Measurements from ENCODE around the gene ROBO3. TPM values are rescaled to one million over a fixed set of nuclear protein-coding genes. Genes with fewer than 3 reads are reported as not detected.

ROBO3 gene
- total RNA-seq, 4 donors from 2014 or later: 1.9 to 5.3 (median 3.3) TPM

DNA sequence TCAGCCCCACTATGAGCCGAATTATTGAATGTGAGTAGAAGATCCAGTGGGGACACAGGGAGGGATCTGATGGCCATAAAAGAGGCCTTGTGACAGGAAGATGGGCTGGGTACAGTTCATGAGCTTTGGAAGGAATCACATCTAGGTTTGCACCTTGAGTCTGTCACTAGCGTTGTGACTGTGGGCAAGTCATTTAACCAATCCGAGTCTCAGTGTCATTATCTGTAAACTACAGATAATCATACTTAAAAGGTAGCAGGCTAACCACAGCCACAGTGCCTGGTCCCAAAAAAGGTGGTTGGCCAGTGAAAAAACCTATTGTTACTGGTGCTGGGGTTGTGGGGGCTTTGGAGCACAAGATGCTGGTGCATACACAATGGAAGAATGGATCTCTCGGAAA is 57.6 kb downstream of the ROBO3 start:
- intact Hi-C loops (cut with DNase I; ENCODE audit: low total_unique reads): no loop called here
- WGBS, 2 donors: 86 to 91% methylated on average over 4 of the region's 4 CpGs
- TF ChIP-seq CTCF (IDR thresholded peaks at IDR 0.05) (no peak), POLR2A (IDR thresholded peaks at IDR 0.05) (no peak)
- H3K4me3 ChIP-seq (ENCODE audit: low read depth, poor library complexity, severe bottlenecking): no peak overlapping the region
- DNase-seq (ENCODE audit: low spot score in 2 of 2): no peak

- DNase-seq (ENCODE audit: low spot score in 2 of 2): no peak
- TF ChIP-seq POLR2A (IDR thresholded peaks at IDR 0.05) (no peak), CTCF (IDR thresholded peaks at IDR 0.05) (no peak)
- H3K4me3 ChIP-seq (ENCODE audit: low read depth, poor library complexity, severe bottlenecking): no peak overlapping the region
- intact Hi-C loops (cut with DNase I; ENCODE audit: low total_unique reads): no loop called here
Measured at GRCh38 chr11:124923296-124923695, 58.1 kb downstream of the ROBO3 start.

- DNase-seq (ENCODE audit: low spot score in 2 of 2): peak in 1 of 2 donors; percentile 46
- intact Hi-C loops (cut with DNase I; ENCODE audit: low total_unique reads): no loop called here
- 46 to 49% methylated on average over 4 of the region's 4 CpGs for WGBS, 2 donors
- no peak overlapping the region for H3K4me3 ChIP-seq (ENCODE audit: low read depth, poor library complexity, severe bottlenecking)
- TF ChIP-seq CTCF (IDR thresholded peaks at IDR 0.05): no peak
- TF ChIP-seq POLR2A (IDR thresholded peaks at IDR 0.05): no peak
Measured at GRCh38 chr11:124928942-124929665, 63.9 kb downstream of the ROBO3 start.

GRCh38 chr11:124930799-124931198 is 65.6 kb downstream of the ROBO3 start:
- no peak for DNase-seq (ENCODE audit: low spot score in 2 of 2)
- intact Hi-C loops (cut with DNase I; ENCODE audit: low total_unique reads): no loop called here
- 72 to 74% methylated on average over 3 of the region's 3 CpGs for WGBS, 2 donors
- H3K4me3 ChIP-seq (ENCODE audit: low read depth, poor library complexity, severe bottlenecking): no peak overlapping the region
- TF ChIP-seq POLR2A (IDR thresholded peaks at IDR 0.05) (no peak), CTCF (IDR thresholded peaks at IDR 0.05) (no peak)

Other genes with a start within 250 kb of the ROBO3 start
- gene TBRG1, start 242.6 kb upstream of the ROBO3 start, total RNA-seq: 10 to 100 TPM; 13.9 to 24.9 (median 17.9) TPM
- 1 to 10 TPM; 4.1 to 6.4 (median 6.1) TPM for gene SIAE, start 191.7 kb upstream of the ROBO3 start, total RNA-seq
- 1 to 10 TPM; 1.9 to 6.2 (median 2.9) TPM for gene SPA17, start 191.5 kb upstream of the ROBO3 start, total RNA-seq
- under 1 TPM in 2 of 4 donors, not detected in 2; 0.56 to 0.84 TPM for gene NRGN, start 125.5 kb upstream of the ROBO3 start, total RNA-seq
- gene VSIG2, start 113.2 kb upstream of the ROBO3 start, total RNA-seq: 1 to 10 TPM in 1 of 4 donors, under 1 TPM in 3; 0.30 to 2.3 (median 0.55) TPM
- 10 to 100 TPM in 3 of 4 donors, 1 to 10 TPM in 1; 6.1 to 24.1 (median 11.4) TPM for gene ESAM, start 103.1 kb upstream of the ROBO3 start, total RNA-seq
- gene MSANTD2, start 65.0 kb upstream of the ROBO3 start, total RNA-seq: 10 to 100 TPM; 11.5 to 21.2 (median 15.2) TPM
- gene ROBO4, start 32.4 kb downstream of the ROBO3 start, total RNA-seq: 10 to 100 TPM in 2 of 4 donors, 1 to 10 TPM in 2; 5.6 to 18.1 (median 12.0) TPM
- not detected for gene HEPN1, start 53.8 kb downstream of the ROBO3 start, total RNA-seq
- gene HEPACAM, start 70.6 kb downstream of the ROBO3 start, total RNA-seq: 1 to 10 TPM in 1 of 4 donors, under 1 TPM in 2, not detected in 1; 0.06 to 1.9 (median 0.97) TPM
- 1 to 10 TPM; 2.1 to 4.2 (median 2.9) TPM for gene CCDC15, start 88.8 kb downstream of the ROBO3 start, total RNA-seq
- 100 to 1,000 TPM; 137 to 334 (median 238) TPM for gene SLC37A2, start 197.9 kb downstream of the ROBO3 start, total RNA-seq
- 10 to 100 TPM in 3 of 4 donors, 1 to 10 TPM in 1; 8.6 to 17.1 (median 13.6) TPM for gene TMEM218, start 246.2 kb downstream of the ROBO3 start, total RNA-seq

Measured in lower leg skin (tissue), 4 donors.